DLD1 (cell line): ENCODE data around the gene PATE4.

Source experiments
- in situ Hi-C: cut with HindIII; loops from 2 replicates; pipeline ENCODE4 v1.10.0; 2017; ENCODE audit warnings: low sequenced_read_pairs

Gene PATE4

DNA sequence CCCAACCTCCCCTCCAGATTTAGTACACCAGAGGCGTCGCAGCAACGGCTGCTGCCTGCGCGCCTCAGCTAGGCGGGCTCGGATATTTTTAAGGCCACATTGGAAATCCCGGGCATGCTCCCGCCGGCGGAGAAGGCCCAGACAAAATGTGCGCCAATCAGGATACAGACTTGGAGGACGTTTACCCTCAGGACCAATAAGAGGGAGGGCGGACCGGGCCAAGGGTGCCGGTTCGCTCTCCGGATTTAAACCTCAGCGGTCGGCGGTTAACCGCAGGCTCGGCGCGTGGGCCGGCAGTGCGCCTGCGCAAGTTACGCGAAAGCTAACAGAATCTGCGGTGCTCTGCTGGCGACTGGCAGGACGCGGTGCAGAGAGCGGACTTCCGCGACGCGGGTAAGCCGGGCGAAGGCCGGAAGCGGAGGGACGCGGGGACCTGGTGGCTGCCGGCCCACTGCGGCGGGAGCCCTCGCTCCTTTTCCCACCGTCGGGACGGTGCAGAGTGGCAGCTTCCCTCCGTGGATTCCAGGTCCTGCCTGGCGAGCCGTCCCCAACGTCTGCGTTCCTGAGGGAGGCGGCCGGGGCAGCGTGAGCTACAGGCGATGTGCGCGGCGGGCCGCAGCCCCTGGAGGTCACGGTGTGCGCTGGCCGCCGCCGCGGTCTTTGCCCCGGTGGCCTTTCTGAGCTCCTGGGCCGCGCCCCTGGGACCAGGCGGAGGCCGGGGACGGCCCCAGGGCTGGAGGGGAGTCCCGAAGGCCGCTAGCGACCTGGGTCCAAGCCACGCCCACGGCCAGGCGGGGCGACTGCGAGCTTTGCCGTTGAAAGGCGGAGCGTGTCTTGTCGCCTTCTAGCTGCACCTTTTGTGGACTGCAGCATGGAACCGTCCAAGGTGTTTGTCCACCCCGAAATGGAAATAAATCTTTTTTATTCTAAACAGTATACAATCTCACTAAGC lies 54.5 kb downstream of the PATE4 start, which contains the start of gene HYLS1:
Gene HYLS1, plus strand, starts transcription at position 296 of the 952 bp plus-strand sequence. CDS start 11,701 bp downstream, outside the sequence.
- in situ Hi-C loops = no loop called here
